Measurements from ENCODE around the gene IL1RAP.

IL1RAP gene

GRCh38 chr3:190486908-190487607 is 26.8 kb upstream of the IL1RAP start:
- in situ Hi-C loops (cut with MboI; ENCODE audit: low pct_unique_long_range_greater_than_20kb, low sequenced_read_pairs, unreplicated experiment): no loop called here
- TF ChIP-seq CTCF (IDR thresholded peaks at IDR 0.05; ENCODE audit: extremely low read depth, insufficient read depth, missing control alignments): no peak
- no peak for DNase-seq (ENCODE audit: low spot score)

- no peak for TF ChIP-seq CTCF (IDR thresholded peaks at IDR 0.05; ENCODE audit: extremely low read depth, insufficient read depth, missing control alignments)
- DNase-seq (ENCODE audit: low spot score): no peak
- in situ Hi-C loops (cut with MboI; ENCODE audit: low pct_unique_long_range_greater_than_20kb, low sequenced_read_pairs, unreplicated experiment): no loop called here
Measured at GRCh38 chr3:190491533-190492054, 22.3 kb upstream of the IL1RAP start.

GRCh38 chr3:190492129-190492528 is 21.8 kb upstream of the IL1RAP start:
- no peak for DNase-seq (ENCODE audit: low spot score)
- in situ Hi-C loops (cut with MboI; ENCODE audit: low pct_unique_long_range_greater_than_20kb, low sequenced_read_pairs, unreplicated experiment): no loop called here
- TF ChIP-seq CTCF (IDR thresholded peaks at IDR 0.05; ENCODE audit: extremely low read depth, insufficient read depth, missing control alignments): no peak

- no peak for TF ChIP-seq CTCF (IDR thresholded peaks at IDR 0.05; ENCODE audit: extremely low read depth, insufficient read depth, missing control alignments)
- in situ Hi-C loops (cut with MboI; ENCODE audit: low pct_unique_long_range_greater_than_20kb, low sequenced_read_pairs, unreplicated experiment): no loop called here
- no peak for DNase-seq (ENCODE audit: low spot score)
Measured at GRCh38 chr3:190492966-190493365, 20.9 kb upstream of the IL1RAP start.

GRCh38 chr3:190494907-190495306 is 19.0 kb upstream of the IL1RAP start:
- DNase-seq (ENCODE audit: low spot score): no peak
- no peak for TF ChIP-seq CTCF (IDR thresholded peaks at IDR 0.05; ENCODE audit: extremely low read depth, insufficient read depth, missing control alignments)
- in situ Hi-C loops (cut with MboI; ENCODE audit: low pct_unique_long_range_greater_than_20kb, low sequenced_read_pairs, unreplicated experiment): no loop called here

GRCh38 chr3:190495354-190495753 is 18.5 kb upstream of the IL1RAP start:
- in situ Hi-C loops (cut with MboI; ENCODE audit: low pct_unique_long_range_greater_than_20kb, low sequenced_read_pairs, unreplicated experiment): no loop called here
- no peak for DNase-seq (ENCODE audit: low spot score)
- TF ChIP-seq CTCF (IDR thresholded peaks at IDR 0.05; ENCODE audit: extremely low read depth, insufficient read depth, missing control alignments): no peak
